OCI-M2 (cell line): ENCODE measurements around the gene DNAJC12.
"Not testable (repeated sequence)": the region's sequence is repeated elsewhere in the genome, so short reads cannot be mapped to it uniquely, and the experiment has no call there.

Experiments
- DNase-seq: peaks from one replicate; lab custom pipeline; 2025; ENCODE audit not compliant: unreplicated experiment; lab: John Stamatoyannopoulos, UW

Gene DNAJC12

GRCh38 chr10:67837541-67838314, at the start of gene DNAJC12:
DNAJC12 (minus strand) TSS chr10:67838188; CDS start chr10:67838011, 177 bp downstream.
- peak; percentile 56 for DNase-seq

GRCh38 chr10:67884842-67885670, 47.1 kb upstream of the DNAJC12 start:
- DNase-seq, result peak; percentile 42

- peak; percentile 76 for DNase-seq
Observed at GRCh38 chr10:67884313-67884841, 46.4 kb upstream of the DNAJC12 start, which contains the start of gene SIRT1. SIRT1 (plus strand) TSS chr10:67884656; CDS start chr10:67884722, 66 bp downstream.

- DNase-seq, result no peak
Observed at GRCh38 chr10:67883710-67884312, 45.8 kb upstream of the DNAJC12 start.

GRCh38 chr10:67878133-67878532, 40.1 kb upstream of the DNAJC12 start:
- DNase-seq, result no peak

GRCh38 chr10:67877421-67877820, 39.4 kb upstream of the DNAJC12 start:
- not testable (repeated sequence) for DNase-seq

- no peak for DNase-seq
Observed at GRCh38 chr10:67875340-67876238, 37.6 kb upstream of the DNAJC12 start.

GRCh38 chr10:67869996-67870395, 32.0 kb upstream of the DNAJC12 start:
- DNase-seq, result no peak

GRCh38 chr10:67868132-67868531, 30.1 kb upstream of the DNAJC12 start:
- DNase-seq, result no peak

- no peak for DNase-seq
Observed at GRCh38 chr10:67864607-67865371, 26.8 kb upstream of the DNAJC12 start.

GRCh38 chr10:67863094-67863493, 25.1 kb upstream of the DNAJC12 start:
- no peak for DNase-seq

GRCh38 chr10:67861750-67862432, 23.9 kb upstream of the DNAJC12 start:
- no peak for DNase-seq

GRCh38 chr10:67858971-67859370, 21.0 kb upstream of the DNAJC12 start:
- DNase-seq, result no peak

GRCh38 chr10:67853512-67853911, 15.5 kb upstream of the DNAJC12 start:
- DNase-seq, result no peak

- DNase-seq, result no peak
Observed at GRCh38 chr10:67852761-67853160, 14.8 kb upstream of the DNAJC12 start.

- no peak for DNase-seq
Observed at GRCh38 chr10:67851186-67851585, 13.2 kb upstream of the DNAJC12 start.

GRCh38 chr10:67849331-67850011, 11.5 kb upstream of the DNAJC12 start:
- DNase-seq, result peak; percentile 83

- no peak for DNase-seq
Observed at GRCh38 chr10:67843284-67843683, 5.3 kb upstream of the DNAJC12 start.
